Lower leg skin (tissue), 3 donors: ENCODE measurements around the gene CYP26B1.

Source experiments
- CTCF ChIP-seq, 3 donors: fragments of 450-650 bp; IDR thresholded peaks; one replicate each; pipeline ENCODE4 v1.5.1; 2016; ENCODE audit warnings: antibody characterized with exemption in 3 of 3, mild to moderate bottlenecking in 3 of 3, moderate library complexity in 2 of 3
- POLR2A ChIP-seq, 2 donors: fragments of 450-650 bp; IDR thresholded peaks; one replicate each; pipeline ENCODE4 v1.6.1; 2016 to 2017; ENCODE audit warnings: antibody characterized with exemption in 2 of 2, mild to moderate bottlenecking in 1 of 2, moderate library complexity in 1 of 2

GRCh38 chr2:72103690-72104089, 44.0 kb downstream of the CYP26B1 start:
- TF ChIP-seq CTCF (IDR thresholded peaks at IDR 0.05) (no peak), POLR2A (IDR thresholded peaks at IDR 0.05) (no peak)
